ENCODE data around the gene C2CD4D. TPM values are rescaled to one million over a fixed set of nuclear protein-coding genes. Genes with fewer than 3 reads are reported as not detected.

Gene C2CD4D
- total RNA-seq, 1 experiment from 2014 or later = 0.17 TPM

DNA sequence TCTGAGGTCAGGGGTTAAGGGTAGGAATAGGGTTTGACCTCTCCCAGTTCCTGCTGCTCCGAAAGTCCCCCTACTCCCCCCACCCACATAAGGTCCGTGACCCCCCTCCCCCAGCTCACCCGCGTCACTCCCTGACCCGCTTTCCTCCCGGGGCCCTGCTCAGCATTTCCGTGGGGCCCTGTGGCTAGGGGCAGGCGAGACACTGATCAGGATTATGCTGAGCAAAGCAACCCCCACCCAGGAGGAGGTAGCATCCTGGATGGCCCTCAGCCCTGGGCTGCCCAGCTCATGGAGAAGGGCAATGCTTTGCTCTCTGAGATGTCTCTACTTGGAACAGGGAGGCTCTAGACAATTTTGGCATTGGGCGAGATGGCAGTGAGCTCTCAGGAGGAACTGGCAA, 11.8 kb downstream of the C2CD4D start:
- H3K9me3 ChIP-seq (ENCODE audit: control insufficient read depth in 1 of 2, insufficient read depth in 1 of 2, low read depth in 1 of 2, low read length in 2 of 2) = no peaks in the 10 kb centered on the region
- TF ChIP-seq, protein P1, sequence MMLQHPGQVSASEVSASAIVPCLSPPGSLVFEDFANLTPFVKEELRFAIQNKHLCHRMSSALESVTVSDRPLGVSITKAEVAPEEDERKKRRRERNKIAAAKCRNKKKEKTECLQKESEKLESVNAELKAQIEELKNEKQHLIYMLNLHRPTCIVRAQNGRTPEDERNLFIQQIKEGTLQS (IDR thresholded peaks at IDR 0.05) = no peak
- TF ChIP-seq SP1 (IDR thresholded peaks at IDR 0.05; ENCODE audit: low read depth) (no peak), ELF1 (IDR thresholded peaks at IDR 0.05; ENCODE audit: borderline replicate concordance, low read depth) (no peak), EGR1 (IDR thresholded peaks at IDR 0.05; ENCODE audit: low read depth) (no peak), EZH2 (IDR thresholded peaks at IDR 0.05) (no peak), ZFX (IDR thresholded peaks at IDR 0.05) (no peak), JUND (IDR thresholded peaks at IDR 0.05) (no peak), FOSL1 (IDR thresholded peaks at IDR 0.05; ENCODE audit: low read depth) (no peak), SIN3A (IDR thresholded peaks at IDR 0.05; ENCODE audit: low read depth) (no peak)
- TF ChIP-seq, protein P2, sequence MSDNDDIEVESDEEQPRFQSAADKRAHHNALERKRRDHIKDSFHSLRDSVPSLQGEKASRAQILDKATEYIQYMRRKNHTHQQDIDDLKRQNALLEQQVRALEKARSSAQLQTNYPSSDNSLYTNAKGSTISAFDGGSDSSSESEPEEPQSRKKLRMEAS (IDR thresholded peaks at IDR 0.05) = no peak
- TF ChIP-seq, protein P3, sequence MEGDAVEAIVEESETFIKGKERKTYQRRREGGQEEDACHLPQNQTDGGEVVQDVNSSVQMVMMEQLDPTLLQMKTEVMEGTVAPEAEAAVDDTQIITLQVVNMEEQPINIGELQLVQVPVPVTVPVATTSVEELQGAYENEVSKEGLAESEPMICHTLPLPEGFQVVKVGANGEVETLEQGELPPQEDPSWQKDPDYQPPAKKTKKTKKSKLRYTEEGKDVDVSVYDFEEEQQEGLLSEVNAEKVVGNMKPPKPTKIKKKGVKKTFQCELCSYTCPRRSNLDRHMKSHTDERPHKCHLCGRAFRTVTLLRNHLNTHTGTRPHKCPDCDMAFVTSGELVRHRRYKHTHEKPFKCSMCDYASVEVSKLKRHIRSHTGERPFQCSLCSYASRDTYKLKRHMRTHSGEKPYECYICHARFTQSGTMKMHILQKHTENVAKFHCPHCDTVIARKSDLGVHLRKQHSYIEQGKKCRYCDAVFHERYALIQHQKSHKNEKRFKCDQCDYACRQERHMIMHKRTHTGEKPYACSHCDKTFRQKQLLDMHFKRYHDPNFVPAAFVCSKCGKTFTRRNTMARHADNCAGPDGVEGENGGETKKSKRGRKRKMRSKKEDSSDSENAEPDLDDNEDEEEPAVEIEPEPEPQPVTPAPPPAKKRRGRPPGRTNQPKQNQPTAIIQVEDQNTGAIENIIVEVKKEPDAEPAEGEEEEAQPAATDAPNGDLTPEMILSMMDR (IDR thresholded peaks at IDR 0.05 in 2 of 3, conservative IDR thresholded peaks at IDR 0.05 in 1 of 3; ENCODE audit: borderline replicate concordance in 1 of 3, insufficient read depth in 1 of 3, low read depth in 2 of 3, low read length in 2 of 3) = no peak
- no peaks in the 10 kb centered on the region for H3K9me2 ChIP-seq (ENCODE audit: insufficient read depth)
- ChIA-PET POLR2A (no interaction called here), CTCF (interaction anchor here (1.5 kb wide), 1 partner anchor 9 kb away, joined by 3 read pairs; no protein-coding TSS in a partner anchor), RAD21 (ENCODE audit: low non-redundant PET in 1 of 2, low total read pairs in 2 of 2, uncharacterized antibody in 2 of 2, unreplicated experiment in 2 of 2) (no interaction called here)
- H3K27me3 ChIP-seq (ENCODE audit: insufficient read depth, low read length) = no peaks in the 10 kb centered on the region
- no peaks in the 10 kb centered on the region for H3K79me2 ChIP-seq (ENCODE audit: insufficient read depth, low read length)
- H3K9ac ChIP-seq (ENCODE audit: low read length) = no peak overlapping the region
- H3K36me3 ChIP-seq (ENCODE audit: control insufficient read depth in 1 of 2, insufficient read depth in 2 of 2, low read length in 2 of 2) = no peaks in the 10 kb centered on the region
- H3K4me3 ChIP-seq (replicated peaks in 1 of 2; ENCODE audit: low read depth in 1 of 2, low read length in 2 of 2) = no peak overlapping the region
- BruUV-seq (replicated peaks) = no TSS peak
- H2AFZ ChIP-seq (ENCODE audit: low read depth, low read length, poor library complexity, severe bottlenecking) = no peak overlapping the region
- peaks cover 23 to 48% of the 10 kb centered on the region in 2 experiments for H3K4me1 ChIP-seq (ENCODE audit: control insufficient read depth in 1 of 2, insufficient read depth in 2 of 2, low read length in 2 of 2)
- ATAC-seq = no peak
- intact Hi-C loops (cut with micrococcal nuclease) = no loop called here
- no peak overlapping the region for H3K4me2 ChIP-seq (ENCODE audit: low read length)
- no peaks in the 10 kb centered on the region for H4K20me1 ChIP-seq (ENCODE audit: insufficient read depth)
- no peak for DNase-seq (ENCODE audit: low read depth, low spot score)
- H3K27ac ChIP-seq (ENCODE audit: low read depth, low read length) = no peak overlapping the region
